GM12874 (cell line): ENCODE results near the gene CR1.

Experiments
- TF ChIP-seq, protein P1 (sequence below): IDR thresholded peaks from 2 replicates; pipeline ENCODE4 v1.5.1; 2011; ENCODE audit warnings: low read depth, mild to moderate bottlenecking, control low read depth, low read length, moderate library complexity; ENCODE audit not compliant: insufficient read depth

CR1 gene

DNA sequence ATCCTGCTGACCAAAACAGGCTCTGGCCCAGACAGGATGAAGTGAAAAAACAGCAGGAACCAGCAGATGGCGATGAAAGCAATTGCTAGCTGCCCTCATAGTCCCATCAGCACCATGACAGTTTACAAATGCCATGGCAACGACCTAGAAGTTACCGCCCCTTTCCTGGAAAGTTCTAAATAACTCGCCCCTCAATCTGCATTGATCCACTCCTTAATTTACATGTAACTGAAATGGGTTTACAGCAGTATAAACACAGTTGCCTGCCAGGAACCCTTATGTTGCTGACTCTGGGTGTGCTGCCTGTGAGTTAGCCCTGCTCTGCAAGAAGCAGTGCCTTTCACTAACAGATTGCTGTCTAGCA is 83.5 kb downstream of the CR1 start:
- TF ChIP-seq, protein P1, sequence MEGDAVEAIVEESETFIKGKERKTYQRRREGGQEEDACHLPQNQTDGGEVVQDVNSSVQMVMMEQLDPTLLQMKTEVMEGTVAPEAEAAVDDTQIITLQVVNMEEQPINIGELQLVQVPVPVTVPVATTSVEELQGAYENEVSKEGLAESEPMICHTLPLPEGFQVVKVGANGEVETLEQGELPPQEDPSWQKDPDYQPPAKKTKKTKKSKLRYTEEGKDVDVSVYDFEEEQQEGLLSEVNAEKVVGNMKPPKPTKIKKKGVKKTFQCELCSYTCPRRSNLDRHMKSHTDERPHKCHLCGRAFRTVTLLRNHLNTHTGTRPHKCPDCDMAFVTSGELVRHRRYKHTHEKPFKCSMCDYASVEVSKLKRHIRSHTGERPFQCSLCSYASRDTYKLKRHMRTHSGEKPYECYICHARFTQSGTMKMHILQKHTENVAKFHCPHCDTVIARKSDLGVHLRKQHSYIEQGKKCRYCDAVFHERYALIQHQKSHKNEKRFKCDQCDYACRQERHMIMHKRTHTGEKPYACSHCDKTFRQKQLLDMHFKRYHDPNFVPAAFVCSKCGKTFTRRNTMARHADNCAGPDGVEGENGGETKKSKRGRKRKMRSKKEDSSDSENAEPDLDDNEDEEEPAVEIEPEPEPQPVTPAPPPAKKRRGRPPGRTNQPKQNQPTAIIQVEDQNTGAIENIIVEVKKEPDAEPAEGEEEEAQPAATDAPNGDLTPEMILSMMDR, result peak; percentile 64

DNA sequence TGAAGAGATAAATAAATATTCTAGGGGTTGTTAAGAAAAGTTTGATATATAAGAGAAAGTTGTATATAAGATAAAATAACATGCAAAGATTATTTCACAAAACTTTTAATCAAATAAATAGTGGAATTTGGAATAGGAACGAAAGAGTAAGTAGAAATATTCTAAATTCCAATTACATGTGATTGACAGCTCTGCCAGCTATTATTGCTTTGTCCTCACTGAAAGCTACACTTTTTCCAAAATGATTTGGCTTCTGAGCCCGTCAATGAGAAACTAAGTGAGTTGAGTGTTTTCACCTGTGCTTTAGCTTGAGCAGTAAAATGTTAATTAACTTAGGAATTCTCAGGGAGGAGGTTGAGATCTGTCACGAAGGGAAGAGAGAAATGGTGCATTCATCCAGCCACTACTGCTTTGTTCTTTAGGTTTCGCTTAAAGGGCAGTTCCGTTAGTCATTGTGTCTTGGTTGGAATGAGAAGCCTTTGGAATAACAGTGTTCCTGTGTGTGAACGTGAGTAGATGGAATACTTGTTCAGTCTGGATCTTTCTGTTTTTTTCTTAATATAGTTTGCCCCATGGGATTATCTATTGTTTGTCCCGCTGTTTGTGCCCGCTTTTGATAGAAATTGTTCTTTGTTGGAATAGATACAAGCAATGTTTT is 85.7 kb downstream of the CR1 start:
- TF ChIP-seq, protein P1, result no peak

DNA sequence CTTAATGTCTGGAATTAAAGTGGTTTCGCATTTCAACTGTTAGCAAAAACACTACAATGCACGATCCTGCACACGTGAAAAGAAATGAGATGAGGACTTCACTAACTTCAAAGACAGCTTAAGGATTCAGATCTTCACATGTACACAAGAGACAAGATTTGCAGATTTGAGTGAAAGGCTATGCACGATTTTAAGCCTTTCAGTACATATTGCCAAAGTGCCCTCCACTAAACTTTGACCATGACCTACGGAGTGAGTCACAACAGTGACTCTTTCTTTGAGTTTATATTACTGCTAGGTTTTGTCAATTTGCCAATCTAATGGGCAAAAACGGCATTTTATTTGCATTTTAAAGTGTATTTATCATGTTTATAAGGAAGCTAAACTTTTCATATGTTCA is 107.8 kb downstream of the CR1 start:
- TF ChIP-seq, protein P1, result no peak

DNA sequence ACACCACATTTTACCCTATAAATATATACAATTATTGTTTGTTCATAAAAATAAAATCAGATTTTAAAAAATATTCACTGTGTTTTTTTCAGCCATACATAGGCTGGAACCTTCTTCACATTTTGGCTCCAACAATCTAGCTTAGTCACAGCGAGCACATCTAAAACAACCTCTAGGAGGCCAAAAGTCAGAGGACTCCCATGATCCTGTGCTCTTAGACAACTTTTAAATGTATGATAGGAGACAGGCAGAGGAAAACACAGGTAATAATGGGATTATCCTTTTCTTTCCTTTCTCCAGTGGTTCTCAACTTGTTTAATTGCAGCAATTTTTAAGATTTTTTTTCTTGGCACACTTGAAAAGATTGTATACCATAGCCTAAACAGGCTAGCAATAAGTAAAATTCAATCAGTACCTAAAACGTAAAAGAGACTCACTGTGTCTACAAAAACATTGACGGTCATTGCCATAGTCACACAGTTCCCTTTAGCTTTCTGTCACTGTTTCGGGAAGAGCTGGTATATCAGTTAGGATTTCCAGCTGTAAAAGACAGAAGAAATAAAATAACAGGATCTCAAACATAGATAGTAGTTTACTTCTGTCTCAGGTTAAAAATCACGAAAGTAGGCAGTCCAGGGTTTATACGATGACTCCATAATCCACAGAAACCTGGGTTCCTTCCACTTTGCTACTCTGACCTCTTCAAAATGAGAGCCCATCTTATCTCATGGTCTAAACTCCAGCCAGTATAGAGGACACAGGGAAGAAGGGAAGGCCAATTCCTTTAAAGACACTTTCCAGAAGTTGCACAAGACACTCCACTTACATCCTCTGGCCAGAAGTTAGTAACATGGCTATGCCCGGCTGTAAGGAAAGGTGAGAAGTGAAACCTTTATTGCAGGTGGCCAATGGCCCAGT is 109.7 kb downstream of the CR1 start:
- TF ChIP-seq, protein P1, result no peak

DNA sequence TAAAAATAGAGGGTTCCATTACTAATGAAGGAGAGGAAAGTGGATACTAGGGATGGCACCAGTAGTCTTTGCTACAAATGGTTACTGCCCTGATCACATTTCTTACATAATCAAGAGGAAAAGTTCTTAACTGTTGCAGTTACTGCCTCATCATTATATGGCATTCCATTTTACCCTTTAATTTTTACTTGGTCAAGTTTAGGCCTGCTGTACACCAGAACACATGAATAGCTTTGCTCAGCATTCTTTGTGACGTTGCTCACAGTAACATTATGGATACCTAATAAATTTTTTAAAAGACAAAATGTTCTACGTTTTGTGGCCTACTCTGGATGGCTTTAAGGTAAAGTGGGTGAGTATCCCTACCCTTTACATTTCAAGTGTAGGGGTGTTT is 110.4 kb downstream of the CR1 start:
- TF ChIP-seq, protein P1, result no peak

DNA sequence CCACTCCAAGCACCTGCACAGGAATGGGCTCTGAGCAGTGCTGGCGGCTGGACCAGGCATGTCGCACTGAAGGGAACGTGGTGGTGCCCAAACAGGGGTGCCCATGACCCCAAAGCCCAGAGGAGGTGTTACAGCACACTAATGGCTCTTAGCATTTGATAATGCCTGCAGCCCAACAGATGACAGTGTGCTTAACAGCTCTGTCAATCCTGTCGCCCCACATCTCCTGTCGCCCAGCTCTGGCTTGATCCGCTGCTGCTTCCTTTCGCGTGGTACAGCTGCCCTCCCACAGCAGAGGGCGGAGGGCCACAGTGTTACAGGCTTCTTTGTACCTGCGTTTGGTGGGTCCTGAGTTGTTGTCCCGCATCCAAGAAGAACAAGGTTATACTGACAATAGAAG is 116.8 kb downstream of the CR1 start:
- TF ChIP-seq, protein P1, result no peak

DNA sequence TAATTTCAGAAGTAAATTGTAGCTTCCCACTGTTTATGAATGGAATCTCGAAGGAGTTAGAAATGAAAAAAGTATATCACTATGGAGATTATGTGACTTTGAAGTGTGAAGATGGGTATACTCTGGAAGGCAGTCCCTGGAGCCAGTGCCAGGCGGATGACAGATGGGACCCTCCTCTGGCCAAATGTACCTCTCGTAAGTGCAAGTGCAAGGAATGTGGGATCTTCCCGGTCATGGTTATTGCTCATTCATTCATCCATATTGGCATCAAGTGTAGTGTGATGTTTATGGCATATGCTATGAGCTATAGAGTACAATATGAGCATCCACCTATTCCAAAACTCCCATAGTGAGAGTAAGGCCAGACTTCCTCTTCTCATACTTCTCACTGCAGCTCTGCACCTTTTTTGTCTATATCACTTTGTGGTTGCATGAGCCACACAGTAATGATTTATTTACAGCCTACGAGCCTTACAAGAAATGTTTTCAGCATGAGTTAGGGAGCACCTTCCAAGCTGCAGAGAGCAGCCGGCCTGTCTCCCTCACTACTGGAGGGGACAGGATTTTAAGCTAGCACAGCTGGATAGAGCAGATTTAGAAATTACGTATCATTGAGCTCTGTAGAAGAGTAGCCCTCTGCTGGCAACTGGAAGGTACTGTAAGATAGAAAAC is 124.0 kb downstream of the CR1 start:
- TF ChIP-seq, protein P1, result peak; percentile 77
